AML-193 (cell line): Measurements from ENCODE around the gene MFSD8.
"Not testable (repeated sequence)": the region's sequence is repeated elsewhere in the genome, so short reads cannot be mapped to it uniquely, and the experiment has no call there.

Experiments used
- DNase-seq, 2 experiments: peaks; one replicate each; lab custom pipeline; 2025; lab: John Stamatoyannopoulos, UW

The MFSD8 gene

DNA sequence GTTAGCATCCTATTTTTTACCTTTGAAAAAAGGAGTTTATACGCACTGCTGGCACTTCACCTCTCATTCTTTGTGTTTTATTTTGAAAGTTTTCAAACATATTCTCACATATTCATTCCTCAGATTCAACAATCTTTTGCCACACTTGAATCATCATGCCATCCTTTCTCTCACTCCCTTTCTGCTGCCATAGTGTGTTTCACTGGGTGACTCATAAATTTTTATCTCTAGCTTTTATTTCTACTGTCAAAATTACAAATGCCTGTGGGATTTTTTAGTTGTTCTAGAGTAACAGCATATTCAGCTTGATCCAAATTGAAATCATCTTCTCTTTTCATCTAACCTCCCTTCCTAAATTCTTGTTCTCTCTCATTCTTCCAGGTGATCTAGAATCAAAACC lies 28.0 kb downstream of the MFSD8 start:
- no peak for DNase-seq

DNA sequence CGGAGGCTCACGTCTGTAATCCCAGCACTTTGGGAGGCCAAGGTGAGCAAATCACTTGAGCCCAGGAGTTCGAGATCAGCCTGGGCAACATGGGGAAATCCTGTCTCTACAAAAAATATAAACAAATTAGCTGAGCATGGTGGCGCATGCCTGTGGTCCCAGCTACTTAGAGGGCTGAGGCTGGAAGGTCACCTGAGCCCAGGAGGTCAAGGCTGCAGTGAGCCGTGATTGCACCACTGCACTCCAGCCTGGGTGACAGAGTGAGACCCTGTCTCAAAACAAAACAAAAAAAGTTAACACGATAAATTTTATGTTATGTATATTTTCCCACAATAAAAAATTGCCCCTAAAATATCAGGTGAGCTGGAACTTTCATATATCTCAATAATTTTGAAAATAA lies 33.1 kb downstream of the MFSD8 start:
- DNase-seq = not testable (repeated sequence)

DNA sequence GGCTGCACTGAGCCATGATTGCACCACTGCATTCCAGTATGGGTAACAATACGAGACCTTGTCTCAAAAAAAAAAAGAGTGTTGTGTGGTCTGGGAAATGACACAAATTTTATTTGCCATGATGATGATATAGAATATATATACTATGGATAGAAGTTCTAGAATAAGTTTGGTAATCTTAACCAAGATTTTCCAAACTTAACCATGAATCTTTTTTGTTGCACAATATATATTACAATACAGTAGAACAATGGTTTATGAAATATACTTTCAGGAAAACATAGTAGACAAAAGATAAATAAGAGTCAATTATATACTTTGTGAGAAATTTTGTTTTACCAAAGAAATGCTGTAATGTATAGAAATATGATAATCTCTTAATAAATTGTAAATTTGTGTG lies 34.8 kb downstream of the MFSD8 start:
- DNase-seq = no peak

DNA sequence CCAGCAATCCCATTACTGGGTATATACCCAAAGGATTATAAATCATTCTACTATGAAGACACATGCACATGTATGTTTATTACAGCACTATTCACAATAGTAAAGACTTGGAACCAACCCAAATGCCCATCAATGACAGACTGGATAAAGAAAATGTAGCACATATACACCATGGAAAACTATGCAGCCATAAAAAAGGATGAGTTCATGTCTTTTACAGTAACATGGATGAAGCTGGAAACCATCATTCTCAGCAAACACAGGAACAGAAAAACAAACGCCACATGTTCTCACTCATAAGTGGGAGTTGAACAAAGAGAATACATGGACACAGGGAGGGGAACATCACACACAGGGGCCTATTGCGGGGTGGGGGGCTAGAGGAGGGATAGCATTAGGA lies 39.3 kb downstream of the MFSD8 start:
- DNase-seq = not testable (repeated sequence)

DNA sequence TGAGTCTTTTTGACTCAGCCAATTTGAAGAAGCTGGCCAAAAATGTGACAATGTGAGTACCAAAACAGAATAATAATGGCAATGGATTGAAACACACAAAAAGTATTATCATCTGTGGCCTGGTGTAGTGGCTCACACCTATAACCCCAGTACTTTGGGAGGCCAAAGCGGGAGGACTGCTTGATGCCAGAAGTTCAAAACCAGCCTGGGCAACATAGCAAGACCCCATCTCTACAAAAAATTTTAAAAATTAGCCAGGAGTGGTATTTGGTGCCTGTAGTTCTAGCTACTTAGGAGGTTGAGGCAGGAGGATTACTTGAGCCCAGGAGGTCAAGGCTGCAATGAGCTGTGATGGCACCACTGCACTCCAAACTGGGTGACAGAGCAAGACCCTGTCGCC lies 42.7 kb downstream of the MFSD8 start:
- no peak for DNase-seq

DNA sequence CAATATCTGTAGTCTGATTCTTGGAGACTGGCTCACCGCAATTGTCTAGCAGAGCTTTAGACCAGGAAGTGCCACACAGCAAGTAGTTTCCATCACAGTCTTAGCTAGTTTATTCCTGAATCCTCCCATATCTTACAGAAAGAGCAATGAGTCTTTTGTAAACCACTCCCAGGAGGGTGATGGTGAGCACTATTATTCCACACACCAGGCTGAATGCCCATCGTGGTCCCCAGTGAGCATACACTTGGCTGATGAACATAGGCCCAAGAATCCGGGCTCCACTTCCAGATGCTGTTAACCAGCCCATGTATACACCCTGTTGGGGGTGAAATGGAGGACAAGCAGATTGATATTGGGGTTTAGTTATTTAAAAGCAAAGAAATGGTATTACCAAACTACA lies 44.5 kb downstream of the MFSD8 start:
- DNase-seq = no peak

DNA sequence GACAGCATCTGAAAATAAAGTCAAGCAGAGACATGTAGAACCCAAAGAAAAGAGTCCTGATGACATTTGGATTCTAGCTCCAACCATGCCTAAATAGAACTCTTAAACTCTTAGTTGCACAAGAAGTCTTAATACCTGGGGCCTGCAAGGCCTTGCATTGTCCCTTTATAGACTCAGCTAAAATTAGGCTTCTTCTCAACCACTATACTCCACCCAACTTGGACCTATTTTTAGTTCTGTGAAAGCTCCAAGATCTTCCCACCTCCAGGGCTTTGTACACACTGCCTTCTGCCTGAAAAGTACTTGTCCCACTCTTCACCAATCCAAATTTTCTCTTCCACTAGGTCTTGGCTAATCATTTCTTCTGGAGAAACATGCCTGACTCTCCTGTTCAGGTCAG lies 47.8 kb downstream of the MFSD8 start:
- no peak for DNase-seq

DNA sequence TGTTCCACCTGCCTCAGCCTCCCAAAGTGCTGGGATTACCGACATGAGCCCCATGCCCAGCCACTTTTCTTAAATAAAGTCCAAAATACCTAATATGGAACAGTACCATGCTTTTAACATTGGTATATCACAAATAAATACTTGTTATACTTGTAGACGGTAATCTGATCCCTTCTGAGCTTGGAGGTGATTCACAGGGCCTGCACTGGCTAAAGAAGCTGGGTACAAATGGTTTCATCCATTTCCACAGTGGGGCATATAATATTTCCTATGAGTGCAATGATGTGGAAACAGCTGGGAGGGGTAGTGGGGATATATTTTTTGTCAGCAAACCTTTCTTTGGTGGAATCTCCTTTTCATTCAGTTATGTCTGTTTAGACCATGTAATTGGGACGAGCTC lies 48.5 kb downstream of the MFSD8 start:
- no peak for DNase-seq

DNA sequence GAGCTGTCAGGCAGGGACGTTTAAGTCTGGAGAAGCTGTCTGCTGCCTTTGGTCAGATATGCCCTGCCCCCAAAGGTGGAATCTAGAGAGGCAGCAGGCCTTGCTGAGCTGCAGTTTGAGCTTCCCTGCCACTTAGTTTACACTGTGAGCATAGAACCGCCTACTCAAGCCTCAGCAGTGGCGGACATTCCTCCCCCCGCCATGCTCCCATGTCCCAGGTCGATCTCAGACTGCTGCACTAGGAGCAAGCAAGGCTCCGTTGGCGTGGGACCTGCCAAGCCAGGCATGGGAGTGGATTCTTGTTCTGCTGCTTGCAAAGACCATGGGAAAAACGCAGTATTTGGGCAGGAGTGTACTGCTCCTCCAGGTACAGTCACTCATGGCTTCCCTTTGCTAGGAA lies 59.9 kb downstream of the MFSD8 start:
- no peak for DNase-seq

DNA sequence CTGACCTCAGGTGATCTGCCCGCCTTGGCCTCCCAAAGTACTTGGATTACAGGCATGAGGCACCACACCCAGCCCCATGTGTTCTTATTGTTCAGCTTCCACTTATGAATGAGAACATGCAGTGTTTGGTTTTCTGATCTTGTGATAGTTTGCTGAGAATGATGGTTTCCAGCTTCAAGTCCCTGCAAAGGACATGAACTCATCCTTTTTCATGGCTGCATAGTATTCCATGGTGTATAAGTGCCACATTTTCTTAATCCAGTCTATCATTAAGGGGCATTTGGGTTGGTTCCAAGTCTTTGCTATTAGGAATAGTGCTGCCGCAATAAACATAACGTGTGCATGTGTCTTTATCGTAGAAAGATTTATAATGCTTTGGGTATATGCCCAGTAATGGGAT lies 65.3 kb downstream of the MFSD8 start:
- not testable (repeated sequence) for DNase-seq

DNA sequence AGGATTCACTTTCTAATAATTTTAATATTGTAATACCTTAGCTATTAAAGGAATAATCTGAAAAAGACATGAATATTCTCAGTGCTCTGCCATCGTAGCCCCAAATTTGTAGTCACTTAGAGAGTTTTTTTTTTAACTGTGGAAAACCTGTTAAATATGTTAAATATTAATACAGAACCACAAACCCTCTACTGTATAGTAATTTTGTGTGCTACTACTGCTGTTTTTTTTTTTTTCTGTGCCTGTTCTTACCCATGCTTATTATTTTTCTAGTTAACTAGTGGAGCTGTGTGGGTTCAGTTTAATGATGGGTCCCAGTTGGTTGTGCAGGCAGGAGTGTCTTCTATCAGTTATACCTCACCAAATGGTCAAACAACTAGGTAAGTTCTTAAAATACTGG lies 68.4 kb downstream of the MFSD8 start:
- DNase-seq = no peak

DNA sequence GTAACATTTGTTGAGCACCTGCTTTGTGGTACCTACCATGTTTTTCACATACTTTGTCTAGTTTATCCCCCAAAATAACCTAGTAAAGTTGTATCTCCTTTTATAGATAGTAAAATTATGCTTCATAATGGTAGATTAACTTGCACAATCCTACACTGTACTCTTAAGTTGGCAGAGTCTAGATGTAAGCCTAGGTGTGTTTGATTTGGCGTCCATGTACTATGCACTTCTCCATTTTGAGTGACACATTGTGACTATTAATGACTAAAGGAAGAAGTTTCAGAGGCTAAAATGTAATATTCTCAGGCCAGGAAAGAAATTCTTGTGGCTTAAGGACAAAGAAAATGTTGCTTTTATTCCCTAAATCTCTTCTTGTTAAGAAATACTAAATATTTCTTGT lies 68.9 kb downstream of the MFSD8 start:
- DNase-seq = no peak

DNA sequence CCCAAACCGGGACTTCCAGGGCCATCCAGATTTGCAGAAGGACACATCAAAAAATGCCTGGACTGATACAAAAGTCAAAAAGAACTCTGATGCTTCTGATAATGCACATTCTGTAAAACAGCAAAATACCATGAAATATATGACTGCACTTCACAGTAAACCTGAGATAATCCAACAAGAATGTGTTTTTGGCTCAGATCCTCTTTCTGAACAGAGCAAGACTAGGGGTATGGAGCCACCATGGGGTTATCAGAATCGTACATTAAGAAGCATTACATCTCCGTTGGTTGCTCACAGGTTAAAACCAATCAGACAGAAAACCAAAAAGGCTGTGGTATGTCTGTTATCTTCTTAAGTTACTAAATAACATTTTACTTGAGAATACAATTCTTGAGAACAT lies 75.1 kb downstream of the MFSD8 start:
- no peak for DNase-seq

DNA sequence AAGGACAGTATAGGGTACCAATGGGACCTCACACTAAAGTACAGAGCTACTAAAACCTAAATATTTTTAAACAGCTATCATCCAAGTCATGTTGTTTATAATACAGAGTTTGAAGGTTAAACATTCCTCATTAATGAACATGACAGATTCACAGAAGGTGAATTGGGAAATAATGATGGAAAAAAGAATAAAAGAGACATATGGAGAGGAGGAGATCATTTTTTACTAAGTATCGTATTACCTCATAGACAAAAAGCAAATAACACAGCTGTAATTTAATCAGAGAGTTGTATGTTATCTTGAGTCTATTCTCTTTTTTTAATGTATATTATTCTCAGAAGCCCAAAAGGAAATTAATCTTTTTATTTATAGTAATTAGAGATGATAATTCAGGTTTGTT lies 76.4 kb downstream of the MFSD8 start:
- DNase-seq = no peak

DNA sequence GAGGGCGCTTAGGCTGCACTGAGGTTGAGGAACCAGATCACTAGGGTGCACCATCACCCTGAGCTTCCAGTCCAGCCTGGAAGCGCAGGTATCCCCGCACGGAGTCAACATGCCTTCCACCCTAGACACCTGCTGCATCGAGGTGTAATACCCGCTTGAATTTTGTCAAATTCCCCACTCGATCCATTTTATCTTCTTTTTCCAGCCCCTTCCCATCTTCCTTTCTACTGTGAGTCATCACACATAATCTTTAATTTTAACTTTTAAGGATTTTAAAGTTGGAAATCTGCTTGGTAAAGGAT lies 83.5 kb downstream of the MFSD8 start:
- DNase-seq = no peak

DNA sequence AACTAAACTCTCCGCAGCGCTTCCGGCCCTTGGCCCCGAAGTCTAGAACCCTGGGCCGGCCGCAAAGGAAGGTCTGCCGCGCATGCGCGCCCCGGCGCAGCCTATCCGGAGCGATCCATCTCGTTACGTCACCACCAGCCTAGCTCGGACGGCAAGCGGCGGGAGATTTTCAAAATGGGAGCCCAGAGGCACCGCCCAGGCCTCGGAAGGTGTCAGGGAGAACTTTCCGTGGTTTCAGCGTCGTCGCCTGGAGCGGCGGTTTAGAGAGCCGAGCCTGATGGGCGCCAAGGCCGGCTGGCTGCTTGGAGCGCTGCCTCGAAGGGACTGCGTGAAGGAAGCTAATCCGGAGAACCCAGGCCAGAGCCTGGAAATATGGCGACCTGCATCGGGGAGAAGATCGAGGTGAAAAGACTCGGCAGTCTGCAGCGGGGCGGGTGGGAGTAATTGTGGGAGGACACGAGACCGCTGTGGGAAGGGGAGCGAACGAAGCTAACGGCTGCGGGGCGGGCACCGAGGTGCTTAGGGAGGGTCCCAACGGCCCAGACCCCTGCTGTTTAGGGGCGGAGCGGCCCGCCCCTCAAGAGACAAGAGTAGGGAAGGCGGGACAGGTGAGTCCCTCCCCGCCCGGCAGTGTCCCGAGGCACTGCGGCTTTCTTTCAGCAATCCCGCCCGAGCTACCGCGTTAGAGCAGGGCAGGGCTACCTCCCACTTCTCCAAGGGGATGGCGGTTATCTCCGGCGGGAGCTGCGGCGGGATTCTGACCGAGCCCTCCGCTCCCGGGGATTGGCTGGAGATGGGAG lies 84.0 kb downstream of the MFSD8 start, which contains the start of gene PLK4:
TSS of gene PLK4 (plus strand) at position 131 of the 800 bp plus-strand sequence. CDS start at position 373, 242 bp downstream.
- DNase-seq = peak; percentile 94 to 95

DNA sequence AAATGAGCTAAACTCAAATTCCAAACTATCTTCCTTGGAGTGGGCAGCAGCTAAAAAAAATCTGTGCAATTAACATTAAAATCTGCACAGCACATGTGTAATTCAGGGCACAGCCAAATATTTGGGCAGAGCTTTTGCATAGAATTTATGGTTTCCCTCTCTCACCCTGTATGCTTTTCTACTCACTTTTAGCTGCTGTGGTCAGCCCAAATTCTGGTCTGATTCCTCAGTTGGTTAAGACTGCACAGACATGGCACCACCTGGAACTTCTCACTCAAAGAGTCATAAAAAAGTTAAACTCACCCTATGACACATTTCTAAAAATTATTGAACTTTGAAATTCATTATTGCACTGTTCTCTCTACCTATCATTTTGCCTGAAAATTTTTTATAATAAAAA lies 89.2 kb downstream of the MFSD8 start:
- no peak for DNase-seq

DNA sequence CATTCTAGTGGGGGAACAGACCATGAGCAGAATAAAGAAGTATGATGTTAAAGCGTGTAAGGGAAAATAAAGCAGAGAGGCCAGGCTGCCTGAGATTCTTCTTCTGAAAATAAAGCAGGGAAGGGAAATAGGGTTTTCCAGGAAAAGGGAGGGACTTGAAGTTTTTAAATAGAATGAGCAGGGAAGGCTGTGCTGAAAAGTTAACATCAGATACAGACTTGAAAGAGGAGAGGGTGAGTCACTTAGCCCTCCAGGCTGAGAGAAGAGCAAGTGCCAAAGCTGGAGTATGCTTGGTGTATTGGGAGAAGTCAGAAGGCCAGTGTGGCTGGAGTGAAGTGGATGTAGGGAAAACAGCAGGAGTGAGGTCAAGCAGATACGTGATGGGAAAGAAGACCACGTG lies 94.3 kb downstream of the MFSD8 start:
- no peak for DNase-seq

DNA sequence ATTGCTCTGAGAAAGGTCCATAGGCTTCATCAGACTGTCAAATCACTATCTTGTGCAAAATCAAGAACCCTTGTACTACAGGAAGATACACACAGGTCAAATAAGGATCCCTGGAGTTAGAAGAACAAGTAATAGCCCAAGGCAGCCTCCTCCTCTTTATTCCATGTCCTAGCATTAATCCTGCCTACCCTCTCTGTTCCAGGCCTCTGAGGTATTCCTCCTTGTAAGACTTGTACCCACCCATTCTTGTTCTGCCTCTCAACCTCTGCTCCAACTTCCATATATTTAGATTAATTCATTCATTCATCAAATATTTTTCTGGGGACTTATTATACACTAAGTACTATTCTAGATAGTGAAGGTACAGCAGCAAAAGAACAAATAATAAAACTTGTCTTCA lies 94.7 kb downstream of the MFSD8 start:
- DNase-seq = no peak

DNA sequence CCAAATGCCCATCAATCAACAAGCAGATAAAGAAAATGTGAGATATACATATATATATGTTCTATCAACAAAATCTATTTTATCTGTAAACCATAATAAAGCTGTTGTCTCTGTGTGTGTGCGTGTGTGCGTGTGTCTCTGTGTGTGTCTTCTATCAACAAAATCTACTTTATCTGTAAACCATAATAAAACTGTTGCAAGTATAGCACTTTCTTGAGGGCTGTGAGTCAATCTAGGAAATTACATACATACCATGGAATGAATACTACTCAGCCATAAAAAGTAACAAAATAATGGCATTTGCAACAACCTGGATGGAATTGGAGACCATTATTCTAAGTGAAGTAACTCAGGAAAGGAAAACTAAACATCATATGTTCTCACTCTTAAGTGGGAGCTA lies 96.8 kb downstream of the MFSD8 start:
- DNase-seq = no peak
